GM21526 (cell line): ENCODE data around the gene KLF13.

ENCODE experiments used
- ATAC-seq: cut with Tn5 transposase; IDR thresholded peaks from one replicate; pipeline ENCODE4 v1.9.1; 2021; ENCODE audit warnings: moderate library complexity; ENCODE audit not compliant: unreplicated experiment, low FRiP score

The KLF13 gene

DNA sequence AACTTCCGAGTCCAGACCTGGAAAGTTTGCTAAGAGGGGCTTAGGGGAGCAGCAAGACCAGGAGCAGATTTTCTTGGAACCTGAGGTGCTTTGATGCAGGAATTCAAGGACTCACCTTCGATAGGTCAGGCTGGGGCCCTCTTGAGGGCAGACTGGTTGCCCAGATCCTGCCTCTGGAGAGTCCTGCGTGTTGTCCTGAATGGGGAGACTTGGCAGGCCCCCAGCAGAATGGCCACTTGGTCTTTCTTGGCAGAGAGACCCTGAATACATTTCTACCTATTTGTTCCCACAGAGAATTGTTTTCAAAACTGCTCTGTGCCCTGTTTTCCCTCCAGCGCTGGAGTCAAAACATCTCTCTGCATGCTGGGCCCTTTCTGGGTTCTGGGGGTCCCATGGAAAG, 4.2 kb downstream of the KLF13 start:
- ATAC-seq, result no peak

DNA sequence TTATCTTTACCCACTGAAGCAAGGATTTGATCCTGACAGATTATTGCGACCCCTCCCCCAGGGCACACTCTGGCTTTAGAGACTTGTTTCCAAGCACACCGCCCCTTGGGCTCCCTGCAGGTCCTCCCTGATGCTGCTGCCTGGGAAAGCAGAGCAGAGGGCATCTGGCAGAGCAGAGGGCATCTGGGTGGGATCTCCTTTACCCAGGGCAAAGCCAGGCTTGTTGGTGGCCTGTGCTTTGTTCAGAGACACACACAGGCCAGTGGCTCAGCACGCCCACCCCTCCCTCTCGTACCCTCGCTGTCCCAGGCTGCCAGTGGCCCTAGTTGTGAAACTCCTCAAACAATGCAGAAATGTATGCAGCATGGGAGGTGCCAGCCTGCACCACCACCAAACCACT, 4.8 kb downstream of the KLF13 start:
- ATAC-seq, result no peak

GRCh38 chr15:31332020-31332680, 5.5 kb downstream of the KLF13 start:
- ATAC-seq, result no peak

DNA sequence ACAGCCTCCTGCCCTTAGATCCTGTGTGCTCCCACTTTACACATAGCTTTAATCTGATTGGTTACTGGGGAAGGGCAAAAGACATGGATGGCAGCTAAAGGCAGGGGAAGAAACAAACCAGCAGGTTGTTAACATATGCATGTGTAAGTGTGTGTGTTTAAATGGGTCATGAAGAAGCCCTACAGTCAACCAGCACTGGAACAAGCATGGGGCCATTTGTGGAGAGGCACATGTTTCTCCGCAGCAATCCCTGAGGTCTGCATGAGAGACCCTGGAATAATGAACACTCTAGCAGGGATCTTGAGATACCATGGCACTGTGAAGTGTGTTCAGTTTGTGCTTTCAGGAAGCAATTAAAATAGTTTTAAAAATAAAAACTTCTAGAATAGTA, 6.0 kb downstream of the KLF13 start:
- no peak for ATAC-seq

DNA sequence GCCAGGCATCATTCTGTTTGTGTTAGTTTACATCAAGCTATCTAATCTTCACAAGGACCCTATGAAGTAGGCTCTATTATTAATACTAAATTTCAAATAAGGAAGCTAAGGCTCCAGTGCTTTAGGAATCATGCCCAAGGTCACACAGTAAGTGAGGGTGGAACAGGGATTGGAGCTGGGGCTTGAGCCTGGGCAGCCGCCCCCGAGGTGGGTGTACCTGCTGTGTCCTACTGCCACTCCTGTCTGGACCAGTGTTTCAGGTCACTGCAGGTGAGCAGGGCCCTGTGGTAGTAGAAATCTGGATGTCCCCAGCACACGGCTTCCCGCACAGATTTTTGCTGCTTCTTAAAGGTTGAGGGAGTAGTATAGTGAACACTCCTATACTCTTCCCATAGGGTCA, 6.5 kb downstream of the KLF13 start:
- no peak for ATAC-seq

DNA sequence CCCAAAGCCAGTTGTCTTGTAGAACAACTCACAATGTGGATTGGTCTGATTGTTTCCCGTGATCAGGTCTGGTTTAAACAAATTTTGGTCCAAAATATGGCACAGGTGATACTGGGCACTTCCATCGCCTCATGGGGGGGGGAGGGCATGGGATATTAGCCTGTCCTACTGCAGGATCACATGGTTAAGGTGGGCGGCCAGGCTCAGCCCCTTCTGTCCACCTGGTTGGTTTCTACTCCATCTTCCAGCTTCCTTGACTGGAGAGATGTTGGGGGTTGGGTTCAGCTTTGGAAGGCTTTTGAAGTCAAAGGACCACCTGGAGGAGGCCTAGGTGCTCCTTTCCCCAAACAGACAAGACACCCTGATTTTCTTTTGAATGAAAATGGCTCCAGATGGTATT, 7.2 kb downstream of the KLF13 start:
- ATAC-seq, result no peak

DNA sequence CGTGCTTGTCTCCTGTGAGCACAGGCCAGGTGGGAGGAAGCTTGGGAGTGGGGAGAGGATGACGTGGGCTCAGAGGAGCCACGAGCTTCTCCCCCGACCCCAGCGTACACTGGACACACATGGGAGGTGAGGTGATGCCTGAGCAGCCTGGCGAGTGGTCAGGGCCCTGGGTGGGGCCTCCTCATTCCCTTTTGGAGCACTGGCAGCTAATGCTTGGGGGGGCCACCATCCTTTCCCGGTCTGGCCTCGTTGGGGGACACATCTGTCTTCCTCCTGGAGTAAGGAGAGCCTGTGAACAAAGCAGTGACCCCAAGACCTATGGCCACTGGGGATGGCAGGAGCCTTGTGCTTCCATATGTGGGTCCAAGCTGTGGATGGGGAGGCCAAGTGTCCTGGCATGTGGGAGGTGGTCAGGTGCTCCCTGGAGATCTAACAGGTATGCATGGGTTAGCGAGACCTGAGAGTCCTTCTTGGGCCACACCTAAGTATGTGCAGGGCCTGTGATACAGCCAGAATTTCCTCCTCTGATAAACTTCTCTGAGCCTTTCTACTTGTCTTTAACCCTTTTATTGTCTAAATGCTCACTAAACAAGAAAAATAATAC, 9.5 kb downstream of the KLF13 start:
- ATAC-seq, result no peak

DNA sequence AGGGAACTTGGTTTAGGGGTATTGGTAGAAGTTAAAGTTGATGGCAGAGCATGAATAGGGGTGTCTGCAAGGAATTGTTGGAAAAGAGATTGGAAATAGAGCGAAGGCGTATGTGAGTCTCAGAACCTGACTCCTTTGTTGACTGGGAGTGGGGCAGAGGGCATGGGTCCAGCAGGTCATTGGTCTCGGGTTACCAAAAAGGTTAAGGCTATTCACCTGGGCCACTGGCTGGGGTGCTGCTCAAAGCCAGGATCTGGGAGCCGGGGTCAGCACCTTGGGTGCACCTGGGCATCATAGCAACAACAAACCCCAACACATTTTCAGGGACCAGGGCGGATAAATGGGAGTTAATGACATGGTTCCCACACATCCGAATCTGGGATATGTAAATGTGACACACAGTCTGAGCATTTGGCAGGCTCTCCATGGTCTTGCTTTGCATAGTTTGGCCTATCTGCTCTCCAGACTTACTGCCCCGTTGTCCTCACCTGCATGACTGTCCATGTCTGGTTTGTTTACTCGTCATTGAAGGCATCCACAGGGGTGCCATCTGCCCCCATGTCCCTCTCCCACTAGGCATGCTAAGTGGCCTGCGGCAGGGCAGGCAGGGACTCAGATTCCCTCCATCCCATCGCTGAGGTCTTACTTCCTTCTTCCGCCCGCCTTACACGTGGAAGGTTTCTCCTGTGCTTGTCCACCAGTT, 10.1 kb downstream of the KLF13 start:
- no peak for ATAC-seq

DNA sequence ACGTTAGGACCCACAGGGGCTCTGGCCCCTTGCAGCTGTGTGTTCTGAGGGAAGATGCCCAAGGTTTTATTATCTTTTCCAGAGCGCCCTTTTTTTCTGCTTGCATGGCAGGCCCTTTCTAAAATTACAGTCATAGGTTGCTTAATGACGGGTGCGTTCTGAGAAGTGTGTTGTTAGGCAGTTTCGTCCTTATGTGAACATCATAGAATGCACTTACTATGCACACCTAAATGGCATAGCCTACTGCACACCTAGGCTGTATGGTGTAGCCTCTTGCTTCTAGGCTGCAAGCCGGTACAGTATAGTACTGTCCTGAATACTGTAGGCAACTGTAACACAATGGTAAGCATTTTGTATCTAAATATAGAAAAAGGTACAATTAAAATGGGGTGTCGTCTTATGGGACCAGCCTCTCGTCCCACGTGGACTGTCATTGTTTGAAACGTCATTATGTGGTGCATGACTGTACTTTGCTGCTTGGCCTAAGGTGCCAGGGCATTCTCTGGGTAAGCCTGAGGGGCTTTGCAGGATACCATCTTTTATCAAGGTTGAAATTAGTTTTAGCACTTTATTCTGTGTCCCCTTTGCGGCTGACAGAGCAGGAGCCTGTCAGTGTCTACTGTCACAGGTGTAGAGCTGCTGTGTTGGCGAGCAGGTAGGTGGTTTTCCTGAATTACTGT, 10.9 kb downstream of the KLF13 start:
- ATAC-seq, result no peak

DNA sequence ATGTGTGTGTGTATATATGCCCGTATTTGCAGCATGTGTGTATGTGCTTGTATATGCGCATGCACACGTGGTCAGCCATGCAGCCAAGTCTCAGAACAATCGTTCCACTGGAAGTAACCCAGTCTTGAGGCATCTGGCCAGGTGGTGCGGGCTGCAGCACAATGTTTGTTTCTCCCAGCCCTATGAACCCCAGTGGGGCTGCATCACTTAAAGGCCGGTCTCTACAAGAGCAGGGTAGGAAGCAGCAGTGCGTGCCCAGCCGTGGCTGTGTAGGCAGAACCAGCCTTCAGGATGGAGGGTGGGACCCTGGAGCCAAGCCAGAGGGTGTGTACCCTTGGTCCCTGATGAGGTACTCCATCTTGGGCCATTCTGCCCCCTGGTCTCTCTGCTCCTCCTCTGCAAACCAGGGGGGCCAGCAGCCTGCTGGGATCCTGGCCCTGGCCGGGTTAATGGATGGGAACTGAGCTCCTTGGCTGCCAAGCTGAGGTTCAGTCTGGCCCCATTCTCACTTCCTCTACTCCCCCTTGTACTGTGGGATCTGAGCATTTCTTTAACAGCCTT, 11.8 kb downstream of the KLF13 start:
- ATAC-seq, result no peak

GRCh38 chr15:31338879-31339557, 12.4 kb downstream of the KLF13 start:
- no peak for ATAC-seq

DNA sequence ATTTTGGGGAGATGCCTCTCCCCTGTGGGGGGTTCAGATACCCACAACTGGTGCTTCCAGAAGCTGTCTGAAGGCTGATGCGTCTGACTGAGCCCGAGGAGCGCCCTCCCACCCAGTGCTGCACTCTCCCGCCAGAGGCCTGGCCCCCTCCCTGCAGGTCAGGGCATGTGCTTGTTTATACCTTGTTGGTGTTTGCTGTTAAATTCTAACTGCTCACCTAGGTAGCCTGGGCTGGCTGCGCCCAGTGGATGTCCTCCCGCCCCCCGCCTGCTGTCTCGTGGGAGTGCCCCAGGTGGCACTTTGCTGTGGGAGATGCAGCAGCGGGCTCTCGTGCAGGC, 12.9 kb downstream of the KLF13 start:
- ATAC-seq, result no peak

GRCh38 chr15:31340047-31340446, 13.4 kb downstream of the KLF13 start:
- ATAC-seq, result no peak

DNA sequence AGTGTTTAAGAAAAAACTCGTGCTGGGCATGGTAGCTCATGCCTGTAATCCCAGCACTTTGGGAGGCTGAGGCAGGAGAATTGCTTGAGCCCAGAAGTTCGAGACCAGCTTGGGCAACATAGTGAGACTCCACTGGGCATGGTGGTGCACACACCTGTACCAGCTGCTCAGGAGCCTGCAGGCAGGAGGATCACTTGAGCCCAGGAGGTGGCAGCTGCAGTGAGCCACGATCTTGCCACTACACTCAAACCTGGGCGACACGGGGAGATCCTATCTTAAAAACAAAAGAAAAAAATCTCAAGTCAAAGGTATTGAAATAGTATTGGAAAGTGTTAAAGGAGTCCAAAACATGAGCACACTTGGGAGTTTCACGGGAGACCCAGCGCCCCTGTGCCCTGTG, 14.0 kb downstream of the KLF13 start:
- no peak for ATAC-seq

DNA sequence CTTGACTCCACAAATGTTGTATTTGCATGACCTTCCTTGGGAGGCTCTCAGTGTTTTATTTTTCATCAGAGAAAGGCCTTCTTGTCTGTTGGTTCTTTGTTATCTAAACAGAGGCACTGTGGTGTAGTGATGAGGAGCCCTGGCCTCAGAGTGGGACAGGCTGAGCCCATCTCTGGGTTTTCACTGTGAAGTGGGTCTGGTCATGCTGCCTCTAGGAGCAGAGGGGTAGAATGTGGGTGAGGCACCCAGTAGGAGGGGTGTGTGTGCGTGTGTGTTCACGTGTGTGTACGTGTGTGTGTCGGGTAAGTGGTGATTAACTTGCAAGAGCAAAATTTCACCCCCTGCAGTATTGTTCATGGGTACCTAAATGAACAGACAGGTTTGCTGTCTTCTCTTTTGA, 14.4 kb downstream of the KLF13 start:
- no peak for ATAC-seq

GRCh38 chr15:31341496-31342195, 15.0 kb downstream of the KLF13 start:
- ATAC-seq, result no peak

- no peak for ATAC-seq
Observed at GRCh38 chr15:31342381-31342780, 15.7 kb downstream of the KLF13 start.

DNA sequence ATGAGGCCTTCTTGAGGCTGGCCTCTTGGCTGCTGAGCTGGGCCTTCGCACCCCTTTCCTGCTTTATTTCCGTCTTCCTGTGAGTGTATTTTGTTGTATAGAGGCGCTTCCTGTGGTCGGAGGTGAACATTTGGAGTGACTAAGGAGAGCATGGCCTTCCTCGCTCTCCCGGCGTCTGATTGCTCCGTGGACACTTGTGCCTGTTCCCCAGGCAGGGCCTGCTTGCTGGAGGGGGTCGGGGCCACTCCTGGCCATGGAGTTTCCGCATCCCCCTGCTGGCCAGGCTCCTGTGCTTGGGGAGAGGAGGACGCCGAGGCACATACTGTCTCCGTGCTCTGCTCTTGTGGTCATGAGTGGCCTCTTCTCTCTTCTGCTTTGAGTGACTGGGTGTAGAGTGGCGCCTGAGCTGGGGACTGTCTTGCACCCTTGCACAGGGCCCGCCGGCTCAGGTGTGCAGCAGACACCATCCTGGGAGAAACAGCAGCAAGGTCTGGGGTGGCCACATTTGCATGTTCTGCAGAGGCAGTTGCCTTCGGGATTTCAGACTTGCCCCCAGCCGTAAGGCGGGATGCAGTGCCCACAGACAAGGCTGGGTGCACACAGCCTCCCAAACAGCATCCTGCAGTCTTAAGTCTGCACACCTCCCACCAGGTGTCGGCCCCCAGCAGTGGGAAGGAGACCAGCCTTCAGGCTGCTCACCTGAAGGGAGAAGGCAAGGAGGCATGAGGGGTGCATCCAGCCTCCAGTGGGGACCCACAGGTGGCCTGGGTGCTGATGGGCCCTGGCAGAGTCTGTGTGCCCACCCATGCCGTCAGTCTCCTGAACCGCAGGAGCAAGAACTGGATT, 16.4 kb downstream of the KLF13 start:
- no peak for ATAC-seq

GRCh38 chr15:31343831-31344230, 17.2 kb downstream of the KLF13 start:
- no peak for ATAC-seq
